ENCODE measurements around the gene STX19.

DNA sequence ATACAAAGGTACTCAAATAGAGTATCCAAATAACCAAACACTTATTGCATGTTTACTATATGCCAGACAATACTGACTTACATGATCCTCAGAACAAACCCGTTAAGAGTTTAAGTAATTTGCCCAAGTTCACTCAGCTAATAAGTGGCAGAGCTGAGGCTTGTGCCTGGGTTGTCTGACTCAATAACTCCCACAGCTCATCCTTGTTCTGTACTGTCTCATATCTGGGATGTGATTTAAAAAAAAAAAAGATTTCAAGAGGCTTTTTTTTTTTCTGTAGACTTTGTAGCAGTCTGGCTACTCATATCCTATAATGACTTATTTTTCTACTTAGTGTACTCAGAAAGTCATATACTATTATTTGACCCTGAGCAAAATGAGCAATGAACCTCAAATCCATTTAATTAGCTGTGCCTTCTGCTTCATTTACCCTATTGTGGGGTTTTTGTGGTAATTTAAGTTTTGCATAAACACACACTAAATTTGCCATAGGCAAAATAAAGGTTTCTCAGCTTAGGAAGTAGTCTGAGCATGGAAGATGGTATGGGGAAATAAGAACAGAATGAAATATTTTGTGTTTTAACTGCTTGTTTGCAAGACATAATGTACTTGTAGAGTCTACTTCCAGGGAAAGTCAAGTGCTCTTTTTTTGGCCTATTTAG lies 37.6 kb upstream of the STX19 start:
- TF ChIP-seq, protein P1, sequence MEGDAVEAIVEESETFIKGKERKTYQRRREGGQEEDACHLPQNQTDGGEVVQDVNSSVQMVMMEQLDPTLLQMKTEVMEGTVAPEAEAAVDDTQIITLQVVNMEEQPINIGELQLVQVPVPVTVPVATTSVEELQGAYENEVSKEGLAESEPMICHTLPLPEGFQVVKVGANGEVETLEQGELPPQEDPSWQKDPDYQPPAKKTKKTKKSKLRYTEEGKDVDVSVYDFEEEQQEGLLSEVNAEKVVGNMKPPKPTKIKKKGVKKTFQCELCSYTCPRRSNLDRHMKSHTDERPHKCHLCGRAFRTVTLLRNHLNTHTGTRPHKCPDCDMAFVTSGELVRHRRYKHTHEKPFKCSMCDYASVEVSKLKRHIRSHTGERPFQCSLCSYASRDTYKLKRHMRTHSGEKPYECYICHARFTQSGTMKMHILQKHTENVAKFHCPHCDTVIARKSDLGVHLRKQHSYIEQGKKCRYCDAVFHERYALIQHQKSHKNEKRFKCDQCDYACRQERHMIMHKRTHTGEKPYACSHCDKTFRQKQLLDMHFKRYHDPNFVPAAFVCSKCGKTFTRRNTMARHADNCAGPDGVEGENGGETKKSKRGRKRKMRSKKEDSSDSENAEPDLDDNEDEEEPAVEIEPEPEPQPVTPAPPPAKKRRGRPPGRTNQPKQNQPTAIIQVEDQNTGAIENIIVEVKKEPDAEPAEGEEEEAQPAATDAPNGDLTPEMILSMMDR (conservative IDR thresholded peaks at IDR 0.05): no peak
- no peak for TF ChIP-seq ZFX (IDR thresholded peaks at IDR 0.05)
